ACC112 (cell line): ENCODE measurements around the gene TENT4A.

Experiments used
- H2AFZ ChIP-seq: fragments of 200-600 bp; sonication (generic); one replicate; pipeline ENCODE4 v1.6.0; 2017; ENCODE audit warnings: antibody characterized with exemption, low read length; ENCODE audit not compliant: unreplicated experiment
- H3K27ac ChIP-seq: fragments of 200-600 bp; sonication (generic); 2 replicates; pipeline ENCODE4 v1.5.1; 2014; ENCODE audit warnings: low read depth, mild to moderate bottlenecking, antibody characterized with exemption, low read length, moderate library complexity
- H3K27me3 ChIP-seq: fragments of 200-600 bp; sonication (generic); 2 replicates; pipeline ENCODE4 v1.6.1; 2014; ENCODE audit warnings: mild to moderate bottlenecking, antibody characterized with exemption, low read length, moderate library complexity, mixed read lengths; ENCODE audit not compliant: insufficient read depth
- H3K36me3 ChIP-seq: fragments of 200-600 bp; sonication (generic); 2 replicates; pipeline ENCODE4 v1.6.1; 2016; ENCODE audit warnings: mild to moderate bottlenecking, antibody characterized with exemption, low read length, moderate library complexity, mixed read lengths; ENCODE audit not compliant: insufficient read depth
- H3K4me1 ChIP-seq: fragments of 200-600 bp; sonication (generic); one replicate; pipeline ENCODE4 v1.6.1; 2016; ENCODE audit warnings: low read length, mixed read lengths; ENCODE audit not compliant: insufficient read depth, unreplicated experiment, control insufficient read depth
- H3K4me3 ChIP-seq: fragments of 200-600 bp; sonication (generic); 2 replicates; pipeline ENCODE4 v1.5.1; 2014; ENCODE audit warnings: mild to moderate bottlenecking, low read depth, low read length
- H3K79me2 ChIP-seq: fragments of 200-600 bp; sonication (generic); one replicate; pipeline ENCODE4 v1.6.0; 2016; ENCODE audit warnings: low read length; ENCODE audit not compliant: control insufficient read depth, unreplicated experiment, insufficient read depth

Gene TENT4A

DNA sequence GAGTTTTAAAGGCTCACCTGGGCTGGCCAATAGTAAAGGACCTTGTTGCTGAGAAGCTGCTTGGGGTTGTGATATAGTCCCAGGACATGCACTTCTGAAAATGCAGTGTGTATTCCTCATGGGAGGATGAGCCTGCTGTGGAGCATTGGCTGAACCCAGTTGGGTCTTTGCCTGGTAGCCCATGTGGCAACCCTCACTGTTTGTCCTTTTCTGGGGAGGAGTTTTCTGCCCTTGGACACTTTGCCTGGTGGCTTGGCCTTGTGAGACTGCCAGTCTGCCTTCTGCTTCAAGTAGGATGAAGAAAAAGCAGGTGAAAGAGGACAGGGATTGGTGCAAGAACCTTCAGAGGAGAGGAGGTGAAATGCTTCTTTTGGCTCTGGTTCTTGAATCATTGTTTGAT, 4.0 kb downstream of the TENT4A start:
- Histone ChIP-seq H3K4me1 (peaks cover 43% of the 10 kb centered on the region), H3K4me3 (peak overlapping the region; percentile 98; the same call in 1 of the 2 replicates)

DNA sequence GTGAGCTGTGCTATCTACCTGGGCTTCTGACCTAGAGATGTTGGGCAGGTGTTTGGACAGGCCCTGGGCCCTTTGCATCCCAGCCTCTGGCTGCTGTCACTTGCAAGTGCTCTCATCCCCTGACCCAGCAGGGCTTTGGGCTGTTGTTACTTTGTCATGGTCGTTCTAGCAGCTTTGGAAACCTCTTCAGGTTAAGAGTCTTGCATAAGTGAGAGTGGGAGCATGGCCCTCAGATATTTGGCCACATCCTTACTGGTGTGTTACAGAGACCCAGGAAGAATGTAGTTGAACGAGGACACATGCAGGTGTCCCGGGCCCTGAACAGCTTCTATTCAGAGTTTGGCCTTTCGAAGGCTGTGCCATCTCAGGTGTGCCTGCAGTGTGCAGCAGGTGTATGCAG, 4.5 kb downstream of the TENT4A start:
- no peak overlapping the region for H3K27ac ChIP-seq
- no peak overlapping the region for H3K4me3 ChIP-seq
- peaks cover 46% of the 10 kb centered on the region for H3K4me1 ChIP-seq
- H3K79me2 ChIP-seq: peaks cover 84% of the 10 kb centered on the region
- no peaks in the 10 kb centered on the region for H3K36me3 ChIP-seq
- H2AFZ ChIP-seq: no peak overlapping the region
- no peaks in the 10 kb centered on the region for H3K27me3 ChIP-seq

More for the DNA sequence above, 4.0 kb downstream of the TENT4A start:
- Histone ChIP-seq H3K79me2 (peaks cover 80% of the 10 kb centered on the region), H3K36me3 (no peaks in the 10 kb centered on the region), H2AFZ (no peak overlapping the region), H3K27me3 (no peaks in the 10 kb centered on the region), H3K27ac (no peak overlapping the region)

DNA sequence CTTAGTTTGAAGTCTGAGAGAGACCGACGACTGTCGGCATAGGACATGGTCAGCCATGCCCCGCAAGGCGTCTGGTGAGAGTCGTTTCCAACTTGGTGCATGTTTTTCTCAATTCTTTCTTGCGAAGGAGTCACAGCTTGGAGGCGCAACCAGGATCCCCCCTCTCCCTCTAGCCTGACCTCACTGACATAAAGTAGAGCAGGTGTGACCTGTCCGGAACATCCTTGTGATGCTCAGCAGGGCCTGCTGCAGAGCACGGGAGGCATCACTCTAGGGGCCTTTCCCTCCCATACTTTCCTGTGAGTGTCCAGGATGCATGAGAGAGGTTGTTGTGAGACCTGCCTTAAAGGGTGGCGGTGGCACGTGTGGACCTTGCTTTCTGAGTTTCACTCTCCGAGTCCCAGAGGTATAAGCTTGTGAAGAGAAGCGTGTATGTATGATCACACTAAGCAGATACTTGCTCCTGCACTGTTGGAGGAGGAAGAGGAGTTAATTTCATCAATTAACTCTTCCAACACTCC, 5.0 kb downstream of the TENT4A start:
- Histone ChIP-seq H3K36me3 (no peaks in the 10 kb centered on the region), H3K4me3 (no peak overlapping the region), H3K27me3 (no peaks in the 10 kb centered on the region), H2AFZ (no peak overlapping the region), H3K4me1 (peaks cover 51% of the 10 kb centered on the region), H3K79me2 (peaks cover 90% of the 10 kb centered on the region), H3K27ac (no peak overlapping the region)

DNA sequence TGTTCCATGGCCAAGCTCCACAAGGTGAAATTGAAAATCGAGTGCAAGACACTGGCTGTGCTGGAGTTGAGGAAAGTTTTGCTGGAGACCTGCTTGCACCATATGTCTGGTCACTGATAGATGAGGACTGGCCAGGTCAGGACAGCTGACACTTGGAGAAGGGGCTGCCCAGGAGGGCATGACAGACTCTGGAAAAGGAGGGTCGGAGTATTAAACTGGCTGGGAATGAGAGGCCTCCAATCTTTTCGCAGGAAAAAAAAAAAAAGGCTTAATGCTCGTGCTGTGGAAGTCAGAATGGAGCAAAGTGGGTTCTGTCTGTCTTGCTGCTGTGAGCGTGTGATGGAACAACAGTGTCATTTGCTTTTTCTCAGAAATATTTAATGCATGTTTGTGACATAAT, 5.5 kb downstream of the TENT4A start:
- Histone ChIP-seq H3K4me3 (no peak overlapping the region), H2AFZ (no peak overlapping the region), H3K4me1 (peaks cover 52% of the 10 kb centered on the region), H3K36me3 (no peaks in the 10 kb centered on the region), H3K27ac (no peak overlapping the region), H3K27me3 (no peaks in the 10 kb centered on the region), H3K79me2 (peaks cover 95% of the 10 kb centered on the region)

DNA sequence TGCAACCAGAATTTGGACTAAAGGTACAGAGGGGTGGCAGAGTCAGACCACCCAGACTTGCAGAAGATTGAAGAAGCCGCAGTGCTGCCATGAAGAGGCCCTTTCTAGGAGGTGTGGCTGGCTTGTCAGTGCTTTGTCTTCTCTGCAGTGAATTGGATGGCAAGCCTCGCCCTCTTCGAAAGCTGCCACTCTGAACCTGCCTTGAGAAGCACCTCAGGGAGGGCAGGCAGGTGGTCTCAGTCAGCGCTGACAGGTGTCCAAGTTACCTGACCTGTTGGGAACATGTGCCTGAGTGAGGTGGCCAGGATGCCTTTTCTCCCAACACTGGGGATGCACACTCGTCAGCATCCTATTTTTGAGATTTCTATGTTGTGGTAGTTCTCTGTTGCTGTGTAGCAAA, 6.2 kb downstream of the TENT4A start:
- Histone ChIP-seq H3K27me3 (no peaks in the 10 kb centered on the region), H3K4me3 (no peak overlapping the region), H3K79me2 (peaks cover 98% of the 10 kb centered on the region), H3K4me1 (peaks cover 52% of the 10 kb centered on the region), H3K27ac (no peak overlapping the region), H2AFZ (no peak overlapping the region), H3K36me3 (no peaks in the 10 kb centered on the region)

DNA sequence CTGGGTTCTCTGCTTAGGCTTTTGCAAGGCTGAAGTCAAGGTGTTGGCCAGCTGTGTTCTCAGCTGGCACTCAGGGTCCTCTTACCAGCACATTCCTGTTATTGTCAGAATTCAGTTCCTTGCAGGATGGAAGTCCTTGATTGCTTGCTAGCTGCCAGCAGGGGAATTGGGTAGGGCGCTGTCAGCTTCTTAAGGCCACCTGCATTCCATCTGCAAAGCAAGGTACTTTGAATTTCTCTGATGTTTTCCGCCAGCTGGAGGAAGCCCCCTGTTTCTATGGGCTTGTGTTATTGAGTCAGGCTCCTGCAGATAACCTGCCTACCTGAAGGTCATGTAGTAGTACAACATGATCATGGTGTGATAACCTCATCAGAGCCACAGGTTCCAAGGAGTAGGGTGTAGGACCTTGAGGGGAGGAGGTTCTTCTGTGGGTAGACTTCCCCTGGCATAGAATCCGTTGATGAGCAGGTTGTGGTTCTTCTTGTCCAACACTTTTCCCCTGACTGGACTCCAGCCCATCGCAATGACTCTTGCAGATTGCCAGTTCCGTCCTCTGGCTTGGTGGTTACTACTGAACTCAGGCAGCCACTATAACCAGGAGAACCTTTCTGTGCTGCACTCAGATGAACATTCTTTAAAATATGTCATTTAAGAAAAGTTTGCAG, 6.8 kb downstream of the TENT4A start:
- Histone ChIP-seq H3K27ac (no peak overlapping the region), H3K36me3 (no peaks in the 10 kb centered on the region), H2AFZ (no peak overlapping the region), H3K79me2 (peaks cover 97% of the 10 kb centered on the region), H3K4me1 (peaks cover 52% of the 10 kb centered on the region), H3K4me3 (no peak overlapping the region), H3K27me3 (no peaks in the 10 kb centered on the region)

DNA sequence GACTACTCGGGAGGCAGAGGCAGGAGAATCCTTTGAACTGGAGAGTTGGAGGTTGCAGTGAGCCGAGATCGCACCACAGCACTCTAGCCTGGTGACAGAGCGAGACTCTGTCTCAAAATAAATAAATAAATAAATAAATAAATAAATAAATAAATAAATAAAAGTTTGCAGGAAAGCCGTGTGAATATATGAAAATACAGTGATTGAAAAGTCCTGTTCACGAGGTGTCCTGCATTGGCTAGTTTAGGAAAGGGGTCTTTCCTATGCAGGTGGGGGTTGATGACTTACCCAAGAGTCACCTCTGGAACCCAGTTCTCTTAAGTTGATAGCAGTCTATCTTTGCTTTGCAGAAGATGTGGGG, 7.3 kb downstream of the TENT4A start:
- peaks cover 97% of the 10 kb centered on the region for H3K79me2 ChIP-seq
- no peak overlapping the region for H3K4me3 ChIP-seq
- H3K4me1 ChIP-seq: peaks cover 52% of the 10 kb centered on the region
- H3K27me3 ChIP-seq: no peaks in the 10 kb centered on the region
- H3K36me3 ChIP-seq: no peaks in the 10 kb centered on the region
- H2AFZ ChIP-seq: no peak overlapping the region
- H3K27ac ChIP-seq: no peak overlapping the region

DNA sequence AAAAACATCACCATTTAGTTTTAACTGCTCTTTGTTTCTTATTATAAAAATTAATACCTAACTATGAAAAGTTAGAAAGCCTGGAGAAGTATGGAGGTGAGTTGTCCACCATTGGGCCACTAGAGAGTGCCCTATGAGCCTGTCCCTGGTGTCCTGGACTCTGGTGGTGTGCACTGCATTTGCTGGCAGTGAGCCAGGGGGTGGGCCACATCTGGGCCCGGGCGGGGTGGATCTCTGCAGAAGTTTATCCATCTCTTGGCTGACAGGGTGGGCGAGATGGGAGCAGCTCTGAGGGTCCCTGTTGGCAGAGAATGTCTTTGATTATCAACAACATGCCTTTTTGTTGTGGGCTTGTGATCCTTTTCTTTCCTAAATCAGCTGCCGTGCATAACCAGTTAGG, 8.2 kb downstream of the TENT4A start:
- Histone ChIP-seq H3K4me3 (peak overlapping the region; percentile 72), H3K79me2 (peaks cover 97% of the 10 kb centered on the region), H3K4me1 (peaks cover 44% of the 10 kb centered on the region), H3K27ac (peak overlapping the region; percentile 49; the same call in 1 of the 2 replicates), H2AFZ (peak overlapping the region; percentile 16), H3K36me3 (no peaks in the 10 kb centered on the region), H3K27me3 (no peaks in the 10 kb centered on the region)

DNA sequence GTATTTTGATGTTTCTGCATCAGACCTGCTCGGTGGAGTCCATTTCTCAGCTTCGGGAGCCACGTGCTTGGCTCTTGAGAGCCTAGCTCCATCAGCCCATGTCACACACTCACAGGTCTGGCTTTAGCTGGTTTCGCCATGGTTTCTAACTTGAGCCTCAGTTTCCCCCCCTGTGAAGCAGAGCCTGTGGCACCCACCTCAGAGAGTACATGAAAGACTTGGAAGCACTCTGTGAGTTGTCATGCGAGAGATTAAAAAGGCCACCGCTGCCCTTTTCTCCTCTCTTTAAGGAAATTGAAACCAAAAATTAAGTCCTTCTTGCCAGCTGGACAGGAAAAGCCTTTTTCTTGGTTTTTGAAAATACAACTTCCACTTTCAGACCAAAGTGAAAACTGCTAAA, 8.8 kb downstream of the TENT4A start:
- Histone ChIP-seq H3K27ac (peak overlapping the region; percentile 49), H3K36me3 (no peaks in the 10 kb centered on the region), H3K4me1 (peaks cover 38% of the 10 kb centered on the region), H3K79me2 (peaks cover 97% of the 10 kb centered on the region), H3K27me3 (no peaks in the 10 kb centered on the region), H2AFZ (peak overlapping the region; percentile 43), H3K4me3 (peak overlapping the region; percentile 72)

DNA sequence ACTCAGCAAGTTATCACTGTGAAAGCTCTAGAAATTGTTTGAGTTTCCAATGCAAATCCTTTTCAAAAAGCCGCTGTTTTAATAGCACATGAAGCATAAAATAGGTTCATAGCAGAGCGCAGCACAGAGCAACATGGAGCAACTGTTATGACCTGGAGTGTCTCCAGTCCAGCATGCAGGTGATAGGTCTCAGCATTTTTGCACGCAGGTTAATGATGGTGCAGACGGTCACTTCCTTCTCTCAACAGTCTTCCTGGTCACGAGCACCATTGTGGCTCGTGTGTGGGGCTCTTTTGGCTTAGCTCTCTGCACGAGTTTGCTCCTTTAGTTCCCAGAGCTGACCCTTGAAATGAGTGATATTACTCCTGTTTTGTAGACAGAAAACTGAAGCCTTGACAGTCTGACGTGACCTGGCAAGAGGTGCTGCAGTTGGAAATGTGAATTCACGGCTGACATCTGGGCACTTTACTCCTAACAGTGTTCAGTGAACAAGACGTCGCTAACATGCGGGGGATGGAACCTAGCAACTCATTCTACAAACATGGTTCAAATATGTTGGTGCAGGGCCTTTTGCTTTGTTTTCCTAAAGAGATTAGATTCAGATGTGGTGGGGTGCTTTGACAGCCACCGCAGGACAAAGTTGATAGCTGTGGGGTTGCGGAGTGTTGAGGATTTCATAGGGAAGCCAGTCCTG, 10.0 kb downstream of the TENT4A start:
- Histone ChIP-seq H3K4me1 (peaks cover 31% of the 10 kb centered on the region), H3K79me2 (peaks cover 97% of the 10 kb centered on the region), H3K36me3 (no peaks in the 10 kb centered on the region), H3K27me3 (no peaks in the 10 kb centered on the region), H2AFZ (no peak overlapping the region), H3K27ac (no peak overlapping the region), H3K4me3 (no peak overlapping the region)

DNA sequence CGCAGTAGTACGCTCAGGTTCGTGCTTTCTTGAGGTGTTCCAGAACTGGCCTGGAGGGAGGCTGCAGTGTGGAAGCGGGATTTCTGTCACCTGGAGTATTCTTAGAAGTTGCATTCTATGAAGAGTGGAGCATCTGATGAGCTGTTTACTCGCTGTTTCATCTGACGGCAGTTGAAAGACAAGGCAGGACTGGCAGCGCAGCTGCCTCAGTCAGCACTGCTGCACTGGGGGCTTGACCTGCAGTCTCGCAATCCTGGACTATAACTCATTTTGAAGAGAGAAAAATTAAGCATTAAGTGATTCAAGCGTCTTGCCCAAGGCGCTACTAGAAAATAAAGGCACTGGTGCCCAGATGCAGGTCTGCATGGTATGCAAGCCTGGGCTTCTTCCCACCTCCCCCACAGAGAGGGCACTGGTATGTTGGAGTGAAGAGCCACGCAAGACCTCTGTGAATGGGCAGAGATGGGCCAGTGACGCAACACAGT, 10.6 kb downstream of the TENT4A start:
- Histone ChIP-seq H3K4me1 (peaks cover 29% of the 10 kb centered on the region), H3K36me3 (no peaks in the 10 kb centered on the region), H2AFZ (no peak overlapping the region), H3K27ac (no peak overlapping the region), H3K27me3 (no peaks in the 10 kb centered on the region), H3K4me3 (no peak overlapping the region), H3K79me2 (peaks cover 97% of the 10 kb centered on the region)
